ENCODE measurements around the gene KLHDC8A.

DNA sequence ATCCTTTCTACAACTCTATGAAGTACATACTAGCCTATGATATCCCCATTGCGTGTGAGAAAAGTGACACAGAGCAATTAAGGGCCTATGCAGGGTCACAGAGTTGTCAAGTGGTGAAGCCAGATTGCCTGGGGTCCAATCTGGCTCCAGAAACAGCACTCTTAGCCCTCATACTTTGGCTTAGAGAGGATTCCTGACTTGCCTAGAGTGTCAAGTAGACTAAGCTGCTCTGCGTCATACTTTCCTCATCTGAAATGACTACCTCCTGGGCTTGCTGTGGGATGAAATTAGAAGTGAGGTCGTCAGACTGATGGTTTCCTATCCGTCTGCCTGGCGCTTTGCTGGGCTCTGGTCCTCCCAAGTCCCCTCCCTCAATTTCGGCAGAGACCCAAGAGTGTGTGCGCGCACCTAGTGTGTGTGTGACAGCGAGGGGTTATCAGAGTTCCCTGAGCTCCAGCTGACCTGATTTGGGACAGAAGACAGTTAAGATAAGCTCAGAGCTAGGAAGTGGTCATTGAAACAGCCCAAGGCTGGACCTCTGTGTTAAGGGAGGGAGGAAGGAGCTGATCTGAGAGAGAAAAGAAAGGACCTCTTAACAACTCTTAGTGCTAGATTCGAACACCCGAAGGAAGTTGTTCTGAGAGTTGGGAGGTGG, 29.8 kb downstream of the KLHDC8A start:
- TF ChIP-seq, protein P1, sequence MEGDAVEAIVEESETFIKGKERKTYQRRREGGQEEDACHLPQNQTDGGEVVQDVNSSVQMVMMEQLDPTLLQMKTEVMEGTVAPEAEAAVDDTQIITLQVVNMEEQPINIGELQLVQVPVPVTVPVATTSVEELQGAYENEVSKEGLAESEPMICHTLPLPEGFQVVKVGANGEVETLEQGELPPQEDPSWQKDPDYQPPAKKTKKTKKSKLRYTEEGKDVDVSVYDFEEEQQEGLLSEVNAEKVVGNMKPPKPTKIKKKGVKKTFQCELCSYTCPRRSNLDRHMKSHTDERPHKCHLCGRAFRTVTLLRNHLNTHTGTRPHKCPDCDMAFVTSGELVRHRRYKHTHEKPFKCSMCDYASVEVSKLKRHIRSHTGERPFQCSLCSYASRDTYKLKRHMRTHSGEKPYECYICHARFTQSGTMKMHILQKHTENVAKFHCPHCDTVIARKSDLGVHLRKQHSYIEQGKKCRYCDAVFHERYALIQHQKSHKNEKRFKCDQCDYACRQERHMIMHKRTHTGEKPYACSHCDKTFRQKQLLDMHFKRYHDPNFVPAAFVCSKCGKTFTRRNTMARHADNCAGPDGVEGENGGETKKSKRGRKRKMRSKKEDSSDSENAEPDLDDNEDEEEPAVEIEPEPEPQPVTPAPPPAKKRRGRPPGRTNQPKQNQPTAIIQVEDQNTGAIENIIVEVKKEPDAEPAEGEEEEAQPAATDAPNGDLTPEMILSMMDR (IDR thresholded peaks at IDR 0.05) = no peak
- TF ChIP-seq POLR2AphosphoS5 (IDR thresholded peaks at IDR 0.05) (no peak), POLR2A (IDR thresholded peaks at IDR 0.05; ENCODE audit: low read depth) (no peak), EP300 (IDR thresholded peaks at IDR 0.05) (no peak)
